ENCODE measurements around the gene ZBTB44. TPM values are rescaled to one million over a fixed set of nuclear protein-coding genes. Genes with fewer than 3 reads are reported as not detected.
A peak's percentile ranks its signal among the peaks of the same experiment; 100 is the strongest.

ZBTB44 gene
- total RNA-seq, 1 experiment from 2014 or later = 17.5 TPM

GRCh38 chr11:130215531-130216220 is 99.0 kb downstream of the ZBTB44 start:
- no peak for DNase-seq (ENCODE audit: low read depth)

GRCh38 chr11:130214861-130215530 is 99.7 kb downstream of the ZBTB44 start:
- DNase-seq (ENCODE audit: low read depth) = no peak

DNA sequence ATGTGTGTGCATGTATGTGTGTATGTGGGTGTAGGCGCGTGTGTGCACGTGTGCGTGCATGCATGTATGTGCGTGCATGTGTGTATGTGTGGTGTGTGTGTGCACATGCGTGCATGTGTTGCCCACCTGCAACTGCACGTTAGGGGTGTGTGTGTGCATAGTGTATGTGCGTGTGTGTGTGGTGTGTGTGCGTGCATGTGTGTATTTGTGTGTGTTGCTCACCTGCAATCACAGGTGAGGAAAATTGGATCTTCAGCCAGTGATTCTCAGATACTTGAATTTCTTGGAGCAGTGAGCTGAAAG is 100.8 kb downstream of the ZBTB44 start:
- DNase-seq (ENCODE audit: low read depth) = no peak

DNA sequence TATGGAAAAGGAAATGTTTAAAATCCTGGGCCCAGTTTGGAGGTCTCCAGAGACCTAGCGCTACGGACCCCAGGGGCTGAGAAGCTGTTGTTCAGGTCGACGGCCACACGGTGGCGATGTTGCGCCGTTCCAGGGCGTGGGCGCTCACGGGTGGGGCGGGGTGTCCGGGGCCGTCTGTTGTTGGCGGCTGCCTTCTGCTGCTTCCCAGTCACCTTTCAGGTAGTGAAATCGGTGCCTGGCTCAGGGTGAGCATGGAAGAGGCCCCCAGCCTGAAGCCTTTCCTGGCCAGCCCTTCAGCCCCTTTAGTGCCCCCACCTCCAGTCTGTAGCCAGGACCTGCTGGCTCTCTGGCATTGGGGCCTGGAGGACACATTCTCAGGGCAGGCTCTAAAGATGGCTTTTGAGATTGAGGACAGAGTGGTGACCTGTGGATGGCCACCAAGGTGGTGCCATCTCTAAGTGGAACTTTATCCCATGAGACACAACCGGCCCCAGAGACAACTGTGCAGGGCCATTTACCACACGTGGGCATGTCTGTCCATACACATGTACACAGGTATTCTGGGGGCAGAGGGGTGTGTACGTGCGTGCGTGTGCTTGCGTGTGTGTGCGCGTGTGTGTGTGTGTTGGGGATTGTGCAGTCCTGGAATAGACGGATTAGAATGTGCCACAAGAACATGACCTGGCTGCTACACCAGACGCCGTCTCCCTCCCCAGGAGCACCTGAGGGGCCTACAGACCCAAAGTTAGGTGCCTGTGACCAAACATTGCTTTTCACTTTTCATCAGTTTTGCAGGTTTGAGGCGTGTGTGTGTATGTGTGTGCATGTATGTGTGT is 101.4 kb downstream of the ZBTB44 start:
- peak; percentile 21 for DNase-seq (ENCODE audit: low read depth)

DNA sequence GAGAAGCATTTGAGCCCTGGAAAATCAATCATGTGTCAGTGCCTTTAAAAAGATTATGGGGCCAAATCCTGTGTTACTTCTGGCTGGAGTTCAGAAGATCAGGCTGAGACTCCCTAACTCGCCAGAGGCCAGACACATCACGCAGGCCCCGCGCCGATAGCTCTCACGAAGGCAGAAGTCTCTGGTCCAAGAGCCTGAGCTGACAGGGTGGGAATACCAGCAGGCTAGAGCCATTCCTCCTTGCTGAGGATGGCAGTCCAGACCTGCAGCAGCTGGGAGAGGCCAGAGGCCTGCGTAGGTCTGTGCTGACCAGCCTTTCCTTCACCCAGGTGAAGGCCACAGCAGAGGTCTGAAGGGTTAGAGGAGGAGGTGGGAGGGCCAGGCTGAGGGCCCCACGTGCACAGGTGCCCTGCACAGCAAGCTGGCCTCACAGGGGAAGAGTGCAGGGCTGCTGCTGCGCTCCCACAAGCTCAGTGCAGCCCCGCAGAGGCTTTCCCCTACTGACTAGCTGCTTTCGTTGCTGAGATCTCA is 102.2 kb downstream of the ZBTB44 start:
- DNase-seq (ENCODE audit: low read depth) = no peak

DNA sequence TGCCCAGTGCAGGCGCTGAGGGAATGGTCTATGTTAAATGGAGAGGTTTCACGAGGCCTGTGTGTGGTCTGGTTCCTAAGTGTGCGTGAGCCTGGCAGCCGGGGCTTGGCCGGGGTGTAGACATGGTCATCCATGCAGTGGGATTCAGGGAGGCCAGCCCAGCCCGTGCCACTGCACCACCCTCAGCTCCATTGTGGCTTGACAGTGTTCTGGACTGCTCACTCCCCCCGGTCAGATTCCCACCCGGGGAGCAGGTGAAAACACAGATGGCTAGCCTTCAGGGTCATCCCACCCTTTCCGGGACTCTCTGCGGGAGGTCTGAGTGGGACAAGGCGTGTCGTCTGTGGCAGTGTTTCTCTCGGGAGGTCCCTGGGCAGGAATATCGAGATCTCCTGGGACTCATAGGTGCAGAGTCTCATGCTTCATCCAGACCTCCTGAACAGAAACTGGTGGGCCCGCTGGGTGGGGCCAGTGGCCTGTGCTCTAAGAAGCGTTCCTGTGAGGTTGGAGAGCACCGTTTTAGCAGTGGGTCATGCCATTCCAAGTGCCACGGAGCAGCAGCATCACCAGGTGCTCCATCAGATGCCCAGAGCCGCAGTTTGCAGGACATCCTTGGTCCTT is 102.8 kb downstream of the ZBTB44 start:
- no peak for DNase-seq (ENCODE audit: low read depth)

DNA sequence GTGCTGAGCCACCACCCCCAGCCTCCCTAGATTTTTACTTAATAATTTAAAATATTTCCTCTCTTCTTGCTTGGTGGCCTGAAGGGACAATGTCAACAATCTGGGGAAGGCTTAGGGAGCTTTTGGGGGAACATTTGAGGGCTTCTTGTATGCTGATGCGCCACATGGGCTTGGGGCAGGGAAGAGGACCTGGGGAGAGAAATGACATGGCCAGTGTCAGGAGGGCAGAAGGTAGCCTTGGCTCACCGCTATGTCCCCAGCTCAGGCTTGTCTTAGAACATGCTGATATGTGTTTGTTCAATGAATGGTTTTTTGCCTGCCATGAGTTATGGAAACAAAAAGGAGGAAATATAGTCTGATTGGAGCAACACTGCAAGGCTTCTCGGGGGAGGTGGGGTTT is 103.6 kb downstream of the ZBTB44 start:
- no peak for DNase-seq (ENCODE audit: low read depth)

- DNase-seq (ENCODE audit: low read depth) = no peak
Measured at GRCh38 chr11:130209954-130210854, 104.5 kb downstream of the ZBTB44 start.

DNA sequence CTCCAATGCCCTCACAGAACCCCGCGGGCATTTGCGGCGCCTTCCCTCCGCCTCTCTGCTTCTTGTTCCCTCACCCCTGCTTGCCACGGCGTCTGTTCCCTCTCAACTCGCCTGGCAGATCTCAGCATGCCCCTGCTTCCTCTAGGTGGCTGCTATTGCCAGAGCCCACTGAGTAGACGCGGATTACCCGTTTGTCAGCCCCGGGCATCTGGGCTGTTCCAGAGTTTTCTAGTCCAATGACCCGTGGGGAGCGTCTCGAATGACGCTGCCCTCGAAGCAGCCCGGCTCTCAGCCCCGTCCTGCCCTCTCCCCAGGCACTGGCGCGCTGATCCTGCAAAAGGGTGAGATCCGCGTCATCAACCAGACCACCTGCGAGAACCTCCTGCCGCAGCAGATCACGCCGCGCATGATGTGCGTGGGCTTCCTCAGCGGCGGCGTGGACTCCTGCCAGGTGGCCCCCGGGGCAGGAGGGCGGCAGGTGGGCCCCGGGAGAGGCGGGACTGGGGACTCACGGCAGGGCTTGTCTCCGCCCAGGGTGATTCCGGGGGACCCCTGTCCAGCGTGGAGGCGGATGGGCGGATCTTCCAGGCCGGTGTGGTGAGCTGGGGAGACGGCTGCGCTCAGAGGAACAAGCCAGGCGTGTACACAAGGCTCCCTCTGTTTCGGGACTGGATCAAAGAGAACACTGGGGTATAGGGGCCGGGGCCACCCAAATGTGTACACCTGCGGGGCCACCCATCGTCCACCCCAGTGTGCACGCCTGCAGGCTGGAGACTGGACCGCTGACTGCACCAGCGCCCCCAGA is 105.4 kb downstream of the ZBTB44 start:
- no peak for DNase-seq (ENCODE audit: low read depth)

GRCh38 chr11:130208241-130209127 is 106.2 kb downstream of the ZBTB44 start:
- no peak for DNase-seq (ENCODE audit: low read depth)

DNA sequence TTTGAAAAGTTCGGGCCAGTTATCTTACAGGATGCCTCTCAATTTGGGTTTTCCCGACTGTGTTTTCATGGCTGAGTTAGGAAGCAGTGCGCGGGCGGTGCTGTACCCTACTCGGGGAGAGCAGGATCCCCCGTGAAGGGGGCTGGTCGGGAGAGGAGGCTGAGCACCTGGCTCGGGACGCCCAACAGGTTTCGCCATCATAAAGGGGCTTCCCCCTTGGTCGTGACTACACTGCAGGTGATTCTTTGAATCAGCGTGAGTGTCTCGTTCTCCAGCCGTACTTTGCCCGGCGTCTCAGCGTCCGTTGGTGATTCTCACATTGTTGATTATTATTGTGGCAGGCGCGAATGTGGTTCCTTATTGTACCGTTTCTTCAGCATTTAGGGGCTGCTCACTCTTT is 108.6 kb downstream of the ZBTB44 start:
- no peak for DNase-seq (ENCODE audit: low read depth)

DNA sequence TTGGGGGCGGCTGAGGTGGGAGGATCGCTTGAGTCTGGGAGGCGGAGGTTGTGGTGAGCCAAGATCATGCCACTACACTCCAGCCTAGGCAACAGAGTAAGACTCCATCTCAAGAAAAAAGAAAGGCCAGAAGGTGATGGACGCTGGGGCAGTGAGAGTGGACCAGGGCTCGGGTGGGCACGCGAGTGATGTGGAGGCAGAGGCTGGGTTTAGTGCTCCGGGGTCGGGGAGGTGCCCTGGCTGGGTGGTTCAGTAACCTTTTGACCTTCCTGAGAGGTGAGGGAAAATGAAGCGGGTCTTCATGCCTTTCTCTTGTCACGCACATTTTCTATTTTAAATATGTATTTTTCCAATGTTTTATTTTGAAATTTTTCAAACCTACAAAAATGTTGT is 110.0 kb downstream of the ZBTB44 start:
- no peak for DNase-seq (ENCODE audit: low read depth)

DNA sequence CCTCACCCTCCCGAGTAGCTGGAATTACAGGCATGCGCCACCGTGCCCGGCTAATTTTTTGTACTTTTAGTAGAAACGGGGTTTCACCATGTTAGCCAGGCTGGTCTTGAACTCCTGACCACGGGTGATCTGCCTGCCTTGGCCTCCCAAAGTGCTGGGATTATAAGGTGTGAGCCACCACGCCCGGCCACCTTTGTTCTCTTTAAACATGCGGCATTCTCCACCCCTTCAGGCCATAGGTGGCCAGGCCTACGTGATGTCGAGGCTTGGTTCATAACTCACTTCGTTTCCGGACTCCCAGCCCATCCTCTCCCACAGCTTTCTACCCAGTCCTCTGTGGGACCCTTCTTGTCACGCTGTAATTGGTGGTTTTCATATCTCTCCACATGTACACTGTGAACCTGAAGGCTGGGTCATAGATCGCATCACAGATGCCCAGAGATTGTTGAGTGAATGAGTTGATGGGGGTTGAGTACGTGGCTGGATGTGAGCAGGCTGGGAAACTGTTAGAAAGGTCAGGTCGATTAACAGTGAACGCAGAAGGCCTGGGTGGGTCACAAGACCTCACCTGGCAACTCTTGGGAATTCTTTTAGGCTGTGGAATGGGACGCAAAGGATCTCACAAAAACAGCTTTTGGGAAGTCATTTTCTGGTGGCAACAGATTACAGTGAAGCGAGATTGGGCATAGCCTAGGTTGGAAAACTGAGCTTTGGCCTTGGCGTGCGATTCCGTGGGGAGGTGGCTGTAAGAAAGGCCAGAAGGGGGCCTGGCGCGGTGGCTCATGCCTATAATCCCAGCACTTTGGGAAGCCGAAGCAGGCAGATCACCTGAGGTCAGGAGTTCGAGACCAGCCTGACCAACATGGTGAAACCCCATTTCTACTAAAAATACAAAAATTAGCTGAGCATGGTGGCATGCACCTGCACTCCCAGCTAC is 110.7 kb downstream of the ZBTB44 start:
- DNase-seq (ENCODE audit: low read depth) = no peak

DNA sequence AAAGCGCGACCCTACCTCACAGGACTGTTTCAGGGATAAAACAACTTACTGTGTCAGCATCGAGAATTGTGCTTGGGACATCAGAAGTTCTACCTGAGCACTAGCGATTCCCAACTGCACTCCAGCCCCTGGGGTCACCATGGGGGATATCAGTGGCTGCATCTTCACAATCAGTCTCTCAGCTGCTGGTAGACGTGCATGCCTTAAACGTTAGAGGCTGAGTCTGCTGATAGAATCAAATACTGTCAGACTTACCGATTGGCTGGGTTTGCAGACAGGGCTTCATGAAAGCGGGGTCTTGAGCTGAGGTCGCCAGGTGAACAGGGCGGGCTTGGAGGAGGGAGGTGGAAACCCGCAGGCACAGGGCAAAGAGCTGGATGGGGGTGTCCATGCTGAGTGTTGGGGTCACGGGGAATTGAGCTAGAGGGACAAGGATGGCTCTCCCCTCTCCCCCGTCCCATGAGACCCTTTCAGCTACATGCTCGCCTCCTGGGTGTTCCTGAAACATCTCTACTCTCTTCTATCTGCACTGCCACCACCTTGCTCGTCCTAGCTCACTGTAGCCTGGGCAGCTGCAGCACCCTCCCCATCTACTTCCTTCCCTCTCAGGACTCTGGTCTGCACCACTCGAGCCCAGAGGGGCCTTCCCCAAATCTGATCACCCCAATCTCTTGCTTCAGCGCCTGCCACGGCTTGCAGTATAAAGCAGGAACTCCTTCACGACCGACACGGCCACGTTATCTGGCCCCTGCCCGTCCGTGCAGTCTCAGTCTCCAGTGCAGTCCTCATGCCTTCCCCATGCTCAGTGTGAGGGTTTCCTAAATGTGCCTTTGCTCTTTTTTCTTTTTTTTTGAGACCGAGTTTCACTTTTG is 111.7 kb downstream of the ZBTB44 start:
- no peak for DNase-seq (ENCODE audit: low read depth)

GRCh38 chr11:130202009-130202817 is 112.5 kb downstream of the ZBTB44 start:
- DNase-seq (ENCODE audit: low read depth) = no peak

GRCh38 chr11:130201026-130201425 is 113.7 kb downstream of the ZBTB44 start:
- DNase-seq (ENCODE audit: low read depth) = no peak

Measured in HT1080 (cell line).